HG03558 (cell line): Measurements from ENCODE around the gene OR10A6.

Source experiments
- ATAC-seq: cut with Tn5 transposase; IDR thresholded peaks from one replicate; pipeline ENCODE4 v1.9.1; 2021; ENCODE audit warnings: moderate number of reproducible peaks; ENCODE audit not compliant: unreplicated experiment; ENCODE audit errors: extremely low read depth

Gene OR10A6

GRCh38 chr11:7882860-7883259 lies 48.2 kb downstream of the OR10A6 start:
- no peak for ATAC-seq
